Stomach (tissue), 9 donors: ENCODE results near the gene ETV6. TPM values are rescaled to one million over a fixed set of nuclear protein-coding genes. Genes with fewer than 3 reads are reported as not detected.

Experiments used
- DNase-seq, 2 donors: peaks; one replicate each; pipeline versions ENCODE4 v3.0.0 to v3.0.0-alpha.2; 2013 to 2019
- H3K27ac ChIP-seq, 5 donors: fragments of 200-600 bp in 4 of 5; sonication (generic) in 4 of 5; one replicate each; pipeline ENCODE4 v1.5.1; 2013 to 2019; ENCODE audit warnings: mild to moderate bottlenecking in 1 of 5, moderate library complexity in 1 of 5
- H3K27me3 ChIP-seq, 3 donors: fragments of 200-600 bp; sonication (generic); one replicate each; pipeline ENCODE4 v1.5.1; 2017 to 2019; ENCODE audit warnings: mixed run types in 1 of 3
- H3K36me3 ChIP-seq, 4 donors: fragments of 200-600 bp; sonication (generic); 1 replicate in 3 of 4; 2 replicates in 1 of 4; pipeline ENCODE4 v1.5.1; 2016 to 2019
- H3K4me1 ChIP-seq, 4 donors: fragments of 200-600 bp; sonication (generic); one replicate each; pipeline ENCODE4 v1.5.1; 2016 to 2019
- H3K4me3 ChIP-seq, 4 donors: fragments of 200-600 bp; sonication (generic) in 3 of 4; one replicate each; pipeline ENCODE4 v1.5.1; 2016 to 2019; ENCODE audit warnings: mild to moderate bottlenecking in 1 of 4
- H3K9me3 ChIP-seq, 4 donors: fragments of 200-600 bp; sonication (generic); one replicate each; pipeline ENCODE4 v1.5.1; 2016 to 2019
- CTCF ChIP-seq, 7 experiments: fragments of 450-650 bp in 4 of 7; fragments of 200-600 bp in 3 of 7; sonication (generic) in 3 of 7; IDR thresholded peaks; one replicate each; pipeline ENCODE4 v1.5.1; 2016 to 2019; ENCODE audit warnings: antibody characterized with exemption in 7 of 7, control low read depth in 2 of 7, mild to moderate bottlenecking in 1 of 7
- EP300 ChIP-seq: sonication (generic); formaldehyde crosslinking; IDR thresholded peaks from one replicate; pipeline ENCODE4 v1.6.1; 2017; ENCODE audit warnings: antibody characterized with exemption
- POLR2A ChIP-seq, 4 donors: fragments of 450-650 bp; IDR thresholded peaks; one replicate each; pipeline ENCODE4 v1.6.1; 2016; ENCODE audit warnings: antibody characterized with exemption in 4 of 4, control low read depth in 2 of 4, mild to moderate bottlenecking in 1 of 4, moderate library complexity in 1 of 4
- POLR2AphosphoS5 ChIP-seq, 3 donors: sonication (generic); formaldehyde crosslinking; IDR thresholded peaks; one replicate each; pipeline ENCODE4 v1.6.1; 2016; ENCODE audit warnings: antibody characterized with exemption in 3 of 3
- WGBS, 5 donors: extraction: QIAGEN DNeasy Blood & Tissue Kit in 3 of 5; methylation state at CpG; one replicate each; pipeline versions ENCODE4 v1.1.5 to v1.1.7; 2013 to 2018; 5-methylcytosine and 5-hydroxymethylcytosine counted together
- intact Hi-C: fragments of 100-400 bp; cut with DNase I; formaldehyde crosslinking; loops from one replicate; pipeline ENCODE4 v1.15.1; 2023; ENCODE audit warnings: low total_unique reads
- polyA plus RNA-seq, 3 donors: library from polyadenylated mRNA; stranded (reverse); fragments of 200-250 nt; gene quantifications; one replicate each; pipeline ENCODE4 v1.2.3, GENCODE V29; 2013
- total RNA-seq, 5 donors: library from RNA; depleted of rRNA; stranded (reverse); fragments of >200 nt; gene quantifications; one replicate each; pipeline versions ENCODE4 v1.1.0 to v1.2.3, GENCODE V29; 2014 to 2016
- donor health status: healthy with polysubstance abuse.
- donor health status: Bipolar disorder and iron deficiency.
- donor health status: healthy.

Gene ETV6
- total and polyA plus RNA-seq, 8 donors, result 4.1 to 60.3 (median 13.4) TPM

GRCh38 chr12:11856971-11857370 is 207.5 kb downstream of the ETV6 start:
- intact Hi-C loops, result no loop called here
- H3K4me1 ChIP-seq, result peaks cover 0 to 38% (median 16%) of the 10 kb centered on the region in 4 donors
- no peak for DNase-seq
- H3K36me3 ChIP-seq, result peaks cover 6 to 52% (median 49%) of the 10 kb centered on the region in 4 donors
- no peak overlapping the region for H3K4me3 ChIP-seq
- H3K9me3 ChIP-seq, result no peaks in the 10 kb centered on the region
- WGBS, 5 donors, result 72 to 86% (median 77%) methylated on average over 7 of the region's 7 CpGs
- H3K27ac ChIP-seq, result peak overlapping the region in 3 of 5 donors; percentile 7 to 54 (median 48)
- H3K27me3 ChIP-seq, result no peaks in the 10 kb centered on the region
- no peak for TF ChIP-seq POLR2A (IDR thresholded peaks at IDR 0.05)
- TF ChIP-seq EP300, result no peak
- no peak for TF ChIP-seq POLR2AphosphoS5 (IDR thresholded peaks at IDR 0.05)

GRCh38 chr12:11859705-11860425 is 210.4 kb downstream of the ETV6 start:
- Histone ChIP-seq H3K36me3 (peaks cover 0 to 34% (median 31%) of the 10 kb centered on the region in 4 donors), H3K4me1 (peaks cover 20 to 65% (median 36%) of the 10 kb centered on the region in 4 donors), H3K9me3 (no peaks in the 10 kb centered on the region), H3K4me3 (no peak overlapping the region), H3K27ac (peak overlapping the region in 3 of 5 donors; percentile 26 to 60 (median 30)), H3K27me3 (no peaks in the 10 kb centered on the region)
- intact Hi-C loops, result no loop called here
- no peak for DNase-seq
- 80 to 94% (median 90%) methylated on average over 17 of the region's 17 CpGs for WGBS, 5 donors
- TF ChIP-seq POLR2AphosphoS5 (IDR thresholded peaks at IDR 0.05) (no peak), CTCF (IDR thresholded peaks at IDR 0.05) (no peak), EP300 (no peak), POLR2A (IDR thresholded peaks at IDR 0.05) (no peak)

GRCh38 chr12:11861155-11861863 is 211.8 kb downstream of the ETV6 start:
- Histone ChIP-seq H3K27ac (peak overlapping the region in 4 of 5 donors; percentile 73 to 87 (median 84)), H3K4me1 (peaks cover 20 to 51% (median 31%) of the 10 kb centered on the region in 4 donors), H3K36me3 (peaks cover 0 to 24% (median 20%) of the 10 kb centered on the region in 4 donors), H3K4me3 (no peak overlapping the region), H3K27me3 (no peaks in the 10 kb centered on the region), H3K9me3 (peaks cover 0 to 8% (median 3%) of the 10 kb centered on the region in 4 donors)
- WGBS, 5 donors, result 47 to 75% (median 62%) methylated on average over 5 of the region's 5 CpGs
- DNase-seq, result no peak
- TF ChIP-seq EP300 (no peak), POLR2AphosphoS5 (IDR thresholded peaks at IDR 0.05) (no peak), POLR2A (IDR thresholded peaks at IDR 0.05) (no peak), CTCF (IDR thresholded peaks at IDR 0.05) (no peak)
- intact Hi-C loops, result no loop called here

- Histone ChIP-seq H3K27ac (peak overlapping the region; percentile 19 to 87 (median 82)), H3K4me3 (no peak overlapping the region), H3K9me3 (peaks cover 0 to 12% (median 9%) of the 10 kb centered on the region in 4 donors), H3K36me3 (peaks cover 0 to 26% (median 19%) of the 10 kb centered on the region in 4 donors), H3K4me1 (peaks cover 20 to 44% (median 31%) of the 10 kb centered on the region in 4 donors), H3K27me3 (no peaks in the 10 kb centered on the region)
- DNase-seq, result no peak
- intact Hi-C loops, result no loop called here
- WGBS, 5 donors, result 78 to 86% (median 85%) methylated on average over 7 of the region's 7 CpGs
- TF ChIP-seq POLR2A (IDR thresholded peaks at IDR 0.05), result no peak
- TF ChIP-seq POLR2AphosphoS5 (IDR thresholded peaks at IDR 0.05), result no peak
- TF ChIP-seq CTCF (IDR thresholded peaks at IDR 0.05), result no peak
Measured at GRCh38 chr12:11861864-11862600, 212.6 kb downstream of the ETV6 start.
